Nephron progenitor cell (in vitro differentiated cells): Measurements from ENCODE around the gene CRTC2.

Experiments
- DNase-seq: peaks from one replicate; pipeline ENCODE4 v3.0.0; 2021
- H3K27ac Mint-ChIP-seq: 2 replicates; pipeline ENCODE4 v1.8.0; 2021; ENCODE audit warnings: mild to moderate bottlenecking, moderate library complexity, mixed read lengths
- H3K27me3 Mint-ChIP-seq: 2 replicates; pipeline ENCODE4 v1.8.0; 2021; ENCODE audit warnings: mild to moderate bottlenecking, low read depth, mixed read lengths; ENCODE audit not compliant: poor library complexity
- H3K36me3 Mint-ChIP-seq: 2 replicates; pipeline ENCODE4 v1.8.0; 2021; ENCODE audit warnings: low read depth, mixed read lengths
- H3K4me1 Mint-ChIP-seq: 2 replicates; pipeline ENCODE4 v1.8.0; 2021; ENCODE audit warnings: mixed read lengths
- H3K4me3 Mint-ChIP-seq: 2 replicates; pipeline ENCODE4 v1.8.0; 2021; ENCODE audit warnings: mild to moderate bottlenecking, moderate library complexity, mixed read lengths
- H3K9me3 Mint-ChIP-seq: 2 replicates; pipeline ENCODE4 v1.8.0; 2021; ENCODE audit warnings: mild to moderate bottlenecking, moderate library complexity, mixed read lengths
- CTCF ChIP-seq: fragments of 200-600 bp; sonication (generic); IDR thresholded peaks from 2 replicates; pipeline ENCODE4 v1.5.0; 2021; ENCODE audit warnings: antibody characterized with exemption

The CRTC2 gene

GRCh38 chr1:153926405-153926804 lies 32.0 kb downstream of the CRTC2 start:
- Mint-ChIP-seq H3K36me3 (peaks cover 9% of the 10 kb centered on the region), H3K4me3 (no peak overlapping the region), H3K27ac (no peak overlapping the region), H3K9me3 (no peaks in the 10 kb centered on the region), H3K27me3 (no peaks in the 10 kb centered on the region), H3K4me1 (peaks cover 10% of the 10 kb centered on the region)
- DNase-seq: no peak
- no peak for TF ChIP-seq CTCF

GRCh38 chr1:153922972-153923925 lies 35.2 kb downstream of the CRTC2 start, which contains the start of gene GATAD2B:
Gene GATAD2B, minus strand, starts transcription at chr1:153922972. Its CDS starts 94,625 bp downstream, at chr1:153828347.
- Mint-ChIP-seq H3K4me1 (peaks cover 41% of the 10 kb centered on the region), H3K9me3 (no peaks in the 10 kb centered on the region), H3K27me3 (no peaks in the 10 kb centered on the region), H3K4me3 (peak within 1 kb of the TSS; percentile 93), H3K27ac (peak within 1 kb of the TSS; percentile 99), H3K36me3 (no peaks in the 10 kb centered on the region)
- DNase-seq: peak; percentile 97
- TF ChIP-seq CTCF: no peak

GRCh38 chr1:153922076-153922971 lies 36.1 kb downstream of the CRTC2 start:
- no peak for TF ChIP-seq CTCF
- Mint-ChIP-seq H3K27me3 (no peaks in the 10 kb centered on the region), H3K36me3 (no peaks in the 10 kb centered on the region), H3K9me3 (no peaks in the 10 kb centered on the region), H3K27ac (peak overlapping the region; percentile 88), H3K4me1 (peaks cover 49% of the 10 kb centered on the region), H3K4me3 (peak overlapping the region; percentile 93)
- peak; percentile 69 for DNase-seq

GRCh38 chr1:153921803-153922075 lies 36.7 kb downstream of the CRTC2 start:
- peaks cover 49% of the 10 kb centered on the region for H3K4me1 Mint-ChIP-seq
- no peak for TF ChIP-seq CTCF
- no peaks in the 10 kb centered on the region for H3K36me3 Mint-ChIP-seq
- H3K27me3 Mint-ChIP-seq: no peaks in the 10 kb centered on the region
- H3K4me3 Mint-ChIP-seq: peak overlapping the region; percentile 93
- peak overlapping the region; percentile 88 for H3K27ac Mint-ChIP-seq
- no peaks in the 10 kb centered on the region for H3K9me3 Mint-ChIP-seq
- no peak for DNase-seq

GRCh38 chr1:153921080-153921802 lies 37.2 kb downstream of the CRTC2 start:
- Mint-ChIP-seq H3K9me3 (no peaks in the 10 kb centered on the region), H3K4me1 (peaks cover 49% of the 10 kb centered on the region), H3K27me3 (no peaks in the 10 kb centered on the region), H3K27ac (peak overlapping the region; percentile 88), H3K4me3 (peak overlapping the region; percentile 93), H3K36me3 (peaks cover 3% of the 10 kb centered on the region)
- DNase-seq: no peak
- TF ChIP-seq CTCF: no peak
